Mononuclear cell (primary cell): ENCODE data around the gene ZFPM1. TPM values are rescaled to one million over a fixed set of nuclear protein-coding genes. Genes with fewer than 3 reads are reported as not detected.
A peak's percentile ranks its signal among the peaks of the same experiment; 100 is the strongest.

Source experiments
- H3K27me3 ChIP-seq: 2 replicates; pipeline ENCODE4 v1.6.0; 2011; ENCODE audit warnings: low read length, control low read depth; ENCODE audit not compliant: insufficient read depth
- H3K4me1 ChIP-seq: 2 replicates; pipeline ENCODE4 v1.5.1; 2011; ENCODE audit warnings: mild to moderate bottlenecking, low read length, control low read depth; ENCODE audit not compliant: insufficient read depth
- H3K4me3 ChIP-seq: 2 replicates; pipeline ENCODE4 v1.5.1; 2011; ENCODE audit warnings: mild to moderate bottlenecking, low read length, moderate library complexity
- H3K9me3 ChIP-seq: 2 replicates; pipeline ENCODE4 v1.5.1; 2011; ENCODE audit warnings: low read depth, mild to moderate bottlenecking, control low read depth, low read length
- total RNA-seq: library from RNA; depleted of rRNA; stranded (reverse); fragments of >200 nt; gene quantifications from one replicate; pipeline ENCODE4 v1.2.3, GENCODE V29; 2012

ZFPM1 gene
- total RNA-seq, 1 donor = 5.8 TPM

GRCh38 chr16:88527937-88528743 is 75.1 kb downstream of the ZFPM1 start:
- no peak overlapping the region for H3K4me3 ChIP-seq
- H3K27me3 ChIP-seq = no peaks in the 10 kb centered on the region
- H3K9me3 ChIP-seq = no peaks in the 10 kb centered on the region
- no peaks in the 10 kb centered on the region for H3K4me1 ChIP-seq

GRCh38 chr16:88528902-88529318 is 75.8 kb downstream of the ZFPM1 start:
- no peak overlapping the region for H3K4me3 ChIP-seq
- no peaks in the 10 kb centered on the region for H3K9me3 ChIP-seq
- H3K4me1 ChIP-seq = no peaks in the 10 kb centered on the region
- H3K27me3 ChIP-seq = no peaks in the 10 kb centered on the region

GRCh38 chr16:88529596-88529995 is 76.5 kb downstream of the ZFPM1 start:
- no peaks in the 10 kb centered on the region for H3K4me1 ChIP-seq
- no peaks in the 10 kb centered on the region for H3K27me3 ChIP-seq
- H3K9me3 ChIP-seq = no peaks in the 10 kb centered on the region
- H3K4me3 ChIP-seq = no peak overlapping the region

GRCh38 chr16:88530051-88530857 is 77.2 kb downstream of the ZFPM1 start:
- H3K4me3 ChIP-seq = no peak overlapping the region
- H3K9me3 ChIP-seq = no peaks in the 10 kb centered on the region
- H3K27me3 ChIP-seq = no peaks in the 10 kb centered on the region
- H3K4me1 ChIP-seq = peaks cover 6% of the 10 kb centered on the region

- Histone ChIP-seq H3K4me1 (peaks cover 9% of the 10 kb centered on the region), H3K9me3 (no peaks in the 10 kb centered on the region), H3K27me3 (no peaks in the 10 kb centered on the region), H3K4me3 (no peak overlapping the region)
Measured at GRCh38 chr16:88530858-88531203, 77.8 kb downstream of the ZFPM1 start.

DNA sequence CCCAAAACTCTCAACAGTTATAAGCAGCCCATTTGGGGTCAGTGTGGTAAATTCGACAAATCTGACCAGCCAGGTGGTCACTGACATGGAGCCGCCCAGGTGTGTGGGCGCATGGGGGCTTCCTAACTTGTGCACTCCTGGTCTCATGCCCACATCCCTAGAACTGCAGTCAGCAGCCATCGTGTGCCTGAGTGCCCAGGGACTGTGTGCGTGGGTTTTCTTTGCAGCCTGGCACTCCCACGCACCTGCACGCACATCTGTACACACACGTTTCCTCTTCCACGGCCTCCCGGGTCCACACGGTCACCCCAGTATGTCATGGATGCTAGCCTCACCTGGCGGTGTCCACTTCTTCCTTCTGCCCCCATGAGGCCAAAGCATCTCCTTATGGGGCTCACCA is 78.3 kb downstream of the ZFPM1 start:
- peaks cover 9% of the 10 kb centered on the region for H3K4me1 ChIP-seq
- no peak overlapping the region for H3K4me3 ChIP-seq
- no peaks in the 10 kb centered on the region for H3K9me3 ChIP-seq
- H3K27me3 ChIP-seq = no peaks in the 10 kb centered on the region

- Histone ChIP-seq H3K4me1 (peaks cover 9% of the 10 kb centered on the region), H3K27me3 (no peaks in the 10 kb centered on the region), H3K9me3 (no peaks in the 10 kb centered on the region), H3K4me3 (no peak overlapping the region)
Measured at GRCh38 chr16:88531931-88532433, 78.9 kb downstream of the ZFPM1 start.

GRCh38 chr16:88532434-88533241 is 79.6 kb downstream of the ZFPM1 start:
- no peak overlapping the region for H3K4me3 ChIP-seq
- no peaks in the 10 kb centered on the region for H3K27me3 ChIP-seq
- peaks cover 9% of the 10 kb centered on the region for H3K4me1 ChIP-seq
- no peaks in the 10 kb centered on the region for H3K9me3 ChIP-seq

DNA sequence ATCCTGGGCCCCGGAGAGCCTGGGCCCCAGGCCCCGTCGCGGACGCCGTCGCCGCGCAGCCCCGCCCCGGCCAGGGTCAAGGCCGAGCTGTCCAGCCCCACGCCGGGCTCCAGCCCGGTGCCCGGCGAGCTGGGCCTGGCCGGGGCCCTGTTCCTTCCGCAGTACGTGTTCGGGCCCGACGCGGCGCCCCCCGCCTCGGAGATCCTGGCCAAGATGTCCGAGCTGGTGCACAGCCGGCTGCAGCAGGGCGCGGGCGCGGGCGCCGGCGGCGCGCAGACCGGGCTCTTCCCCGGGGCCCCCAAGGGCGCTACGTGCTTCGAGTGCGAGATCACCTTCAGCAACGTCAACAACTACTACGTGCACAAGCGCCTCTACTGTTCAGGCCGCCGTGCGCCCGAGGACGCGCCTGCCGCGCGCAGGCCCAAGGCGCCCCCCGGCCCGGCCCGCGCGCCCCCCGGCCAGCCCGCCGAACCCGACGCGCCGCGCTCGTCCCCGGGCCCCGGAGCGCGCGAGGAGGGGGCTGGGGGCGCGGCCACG is 80.4 kb downstream of the ZFPM1 start:
- H3K9me3 ChIP-seq = no peaks in the 10 kb centered on the region
- H3K4me1 ChIP-seq = peaks cover 9% of the 10 kb centered on the region
- H3K27me3 ChIP-seq = no peaks in the 10 kb centered on the region
- no peak overlapping the region for H3K4me3 ChIP-seq

DNA sequence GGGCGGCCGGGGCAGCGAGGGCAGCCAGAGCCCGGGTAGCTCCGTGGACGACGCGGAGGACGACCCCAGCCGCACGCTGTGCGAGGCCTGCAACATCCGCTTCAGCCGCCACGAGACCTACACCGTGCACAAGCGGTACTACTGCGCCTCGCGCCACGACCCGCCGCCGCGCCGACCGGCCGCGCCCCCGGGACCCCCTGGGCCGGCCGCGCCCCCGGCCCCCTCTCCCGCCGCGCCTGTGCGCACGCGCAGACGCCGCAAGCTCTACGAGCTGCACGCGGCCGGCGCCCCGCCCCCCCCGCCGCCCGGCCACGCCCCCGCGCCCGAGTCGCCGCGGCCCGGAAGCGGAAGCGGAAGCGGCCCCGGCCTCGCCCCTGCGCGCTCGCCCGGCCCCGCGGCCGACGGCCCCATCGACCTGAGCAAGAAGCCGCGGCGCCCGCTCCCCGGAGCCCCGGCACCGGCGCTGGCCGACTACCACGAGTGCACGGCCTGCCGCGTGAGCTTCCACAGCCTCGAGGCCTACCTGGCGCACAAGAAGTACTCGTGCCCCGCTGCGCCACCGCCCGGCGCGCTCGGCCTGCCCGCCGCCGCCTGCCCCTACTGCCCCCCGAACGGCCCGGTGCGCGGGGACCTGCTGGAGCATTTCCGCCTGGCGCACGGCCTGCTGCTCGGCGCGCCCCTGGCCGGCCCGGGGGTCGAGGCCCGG is 81.0 kb downstream of the ZFPM1 start:
- peaks cover 9% of the 10 kb centered on the region for H3K4me1 ChIP-seq
- H3K9me3 ChIP-seq = no peaks in the 10 kb centered on the region
- no peaks in the 10 kb centered on the region for H3K27me3 ChIP-seq
- peak overlapping the region; percentile 54 for H3K4me3 ChIP-seq

DNA sequence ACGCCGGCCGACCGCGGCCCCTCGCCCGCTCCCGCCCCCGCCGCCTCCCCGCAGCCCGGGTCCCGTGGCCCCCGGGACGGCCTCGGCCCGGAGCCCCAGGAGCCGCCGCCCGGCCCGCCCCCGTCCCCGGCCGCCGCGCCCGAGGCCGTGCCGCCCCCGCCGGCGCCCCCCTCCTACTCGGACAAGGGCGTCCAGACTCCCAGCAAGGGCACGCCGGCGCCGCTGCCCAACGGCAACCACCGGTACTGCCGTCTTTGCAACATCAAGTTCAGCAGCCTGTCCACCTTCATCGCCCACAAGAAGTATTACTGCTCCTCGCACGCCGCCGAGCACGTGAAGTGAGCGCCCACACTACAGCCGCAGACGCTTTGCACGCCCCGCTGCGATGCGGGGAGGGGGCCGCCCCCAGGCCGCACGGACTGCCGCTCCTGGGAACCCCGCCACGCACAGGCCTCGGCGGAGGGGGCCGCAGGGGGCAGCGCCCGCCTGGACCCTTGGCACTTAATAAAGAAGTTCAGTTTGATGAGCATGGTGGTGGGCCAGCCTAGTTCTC is 81.6 kb downstream of the ZFPM1 start:
- peaks cover 2% of the 10 kb centered on the region for H3K27me3 ChIP-seq
- H3K4me3 ChIP-seq = peak overlapping the region; percentile 54
- H3K4me1 ChIP-seq = peaks cover 9% of the 10 kb centered on the region
- no peaks in the 10 kb centered on the region for H3K9me3 ChIP-seq

DNA sequence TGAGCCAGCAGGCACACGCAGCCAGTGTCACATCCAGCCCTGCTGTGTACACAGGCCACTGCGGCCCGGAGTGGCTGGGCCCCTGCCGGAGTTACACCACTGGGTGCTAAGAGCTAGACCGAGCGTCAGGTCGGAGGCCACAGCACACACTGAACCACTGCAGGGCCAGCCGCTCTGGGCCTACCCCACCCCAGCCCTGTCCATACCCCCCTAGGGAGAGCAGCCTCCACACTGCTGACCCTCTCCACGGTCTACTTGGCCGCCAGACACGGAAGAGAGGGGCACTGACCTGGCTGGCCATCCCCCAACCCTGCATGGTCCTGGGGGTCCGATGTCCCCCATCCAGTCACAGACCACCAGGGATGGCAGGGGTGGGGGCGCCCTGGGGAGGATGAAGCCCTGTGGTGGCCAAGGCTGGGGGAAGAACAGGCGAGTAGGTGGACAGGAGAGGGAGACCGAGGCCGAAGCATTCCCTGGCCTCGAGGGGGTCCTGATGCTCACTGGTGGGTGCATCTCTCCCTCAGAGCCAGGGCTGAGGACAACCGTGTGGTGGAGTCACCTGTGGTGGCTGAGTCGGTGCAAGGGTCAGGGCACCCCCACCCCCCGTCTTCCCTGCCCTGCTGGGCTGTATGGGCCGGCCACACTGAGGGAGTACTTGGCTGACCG is 82.2 kb downstream of the ZFPM1 start:
- peaks cover 3% of the 10 kb centered on the region for H3K27me3 ChIP-seq
- no peaks in the 10 kb centered on the region for H3K9me3 ChIP-seq
- H3K4me3 ChIP-seq = no peak overlapping the region
- H3K4me1 ChIP-seq = peaks cover 9% of the 10 kb centered on the region

GRCh38 chr16:88535857-88536222 is 82.8 kb downstream of the ZFPM1 start:
- Histone ChIP-seq H3K9me3 (no peaks in the 10 kb centered on the region), H3K27me3 (peaks cover 3% of the 10 kb centered on the region), H3K4me3 (no peak overlapping the region), H3K4me1 (peaks cover 9% of the 10 kb centered on the region)
